GM04503 (cell line): ENCODE results near the gene DRD4.

Source experiments
- DNase-seq: peaks from one replicate; pipeline ENCODE4 v3.0.0-alpha.2; 2012; ENCODE audit warnings: low read depth

Gene DRD4

DNA sequence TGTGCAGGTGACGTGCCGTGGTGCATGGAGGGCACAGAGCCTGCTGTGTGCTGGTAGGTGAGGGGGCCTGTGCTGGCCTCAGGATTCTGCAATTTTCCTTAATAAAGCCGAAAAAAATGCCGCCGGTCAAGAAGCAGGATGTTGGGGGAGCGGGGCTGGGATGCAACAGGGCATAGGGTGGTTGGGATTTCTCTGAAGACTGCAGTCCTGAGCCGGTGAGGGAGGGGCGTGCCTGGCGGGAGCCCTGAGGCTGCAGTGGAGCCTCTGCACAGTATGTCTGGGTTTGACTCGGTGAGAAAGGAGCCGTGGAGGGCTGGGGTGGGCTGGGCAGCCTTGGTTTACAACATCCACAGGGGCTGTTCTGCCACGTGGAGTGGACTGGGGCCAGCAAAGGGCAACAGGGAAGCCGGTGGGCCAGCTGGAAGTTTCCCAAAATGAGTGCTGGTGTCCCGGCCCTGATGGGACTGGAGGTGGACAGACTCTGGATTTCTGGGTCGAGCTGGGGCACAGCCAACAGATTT, 13.7 kb upstream of the DRD4 start:
- no peak for DNase-seq

GRCh38 chr11:623999-624704, 12.9 kb upstream of the DRD4 start:
- no peak for DNase-seq

- no peak for DNase-seq
These were observed 12.1 kb upstream of the DRD4 start, which contains the start of gene CDHR5 for GRCh38 chr11:624705-625635. CDHR5 (minus strand) TSS chr11:624955; CDS start chr11:624902, 53 bp downstream.

DNA sequence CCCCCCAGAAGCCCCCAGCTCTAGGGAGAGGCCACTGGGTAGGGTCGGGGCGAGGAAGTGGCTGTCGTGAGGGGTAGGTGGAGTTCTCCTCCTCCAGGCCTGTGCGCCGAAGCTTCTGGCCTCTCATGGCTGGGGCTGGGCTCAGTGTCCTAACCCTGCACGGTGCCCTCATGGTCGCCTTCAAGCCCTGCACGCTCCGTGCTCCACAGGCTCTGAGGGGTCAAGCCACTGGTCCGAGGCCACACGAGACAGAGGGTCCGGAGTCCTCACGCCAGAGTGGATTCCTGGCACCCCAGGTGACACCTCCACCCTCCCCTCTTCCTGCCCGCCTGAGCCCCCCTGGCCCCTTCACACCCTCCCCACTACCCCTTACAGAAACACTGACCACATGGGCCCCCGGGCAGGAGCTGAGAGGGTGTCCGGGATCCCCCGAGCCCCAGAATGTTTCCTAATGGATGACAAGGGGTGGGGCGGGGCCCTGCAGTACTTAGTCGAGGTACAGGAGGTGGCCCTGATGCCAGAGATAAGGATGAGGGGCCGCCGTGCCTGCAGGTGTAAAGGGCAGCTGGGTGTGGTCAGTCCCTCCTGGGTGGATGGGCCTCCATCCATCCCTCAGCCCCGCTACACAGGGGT, 11.3 kb upstream of the DRD4 start:
- DNase-seq, result no peak

GRCh38 chr11:626475-627307, 10.4 kb upstream of the DRD4 start, which contains the start of gene SCT:
SCT (minus strand) TSS chr11:627181; CDS start chr11:627143, 38 bp downstream.
- DNase-seq, result no peak

DNA sequence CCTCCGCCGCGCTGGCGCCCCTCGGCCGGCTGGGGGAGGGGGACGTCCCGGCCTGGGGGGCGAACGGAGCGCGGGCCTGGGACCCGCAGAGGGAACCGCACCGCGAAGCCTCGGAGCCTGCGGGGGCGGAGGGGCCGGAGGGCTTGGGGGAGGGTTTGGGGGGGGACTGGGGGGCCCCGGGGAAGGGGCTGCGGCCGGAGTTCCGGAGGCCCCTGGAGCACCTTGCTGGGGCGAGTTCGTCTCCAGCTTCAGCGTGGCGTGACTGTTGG, 9.8 kb upstream of the DRD4 start:
- no peak for DNase-seq

DNA sequence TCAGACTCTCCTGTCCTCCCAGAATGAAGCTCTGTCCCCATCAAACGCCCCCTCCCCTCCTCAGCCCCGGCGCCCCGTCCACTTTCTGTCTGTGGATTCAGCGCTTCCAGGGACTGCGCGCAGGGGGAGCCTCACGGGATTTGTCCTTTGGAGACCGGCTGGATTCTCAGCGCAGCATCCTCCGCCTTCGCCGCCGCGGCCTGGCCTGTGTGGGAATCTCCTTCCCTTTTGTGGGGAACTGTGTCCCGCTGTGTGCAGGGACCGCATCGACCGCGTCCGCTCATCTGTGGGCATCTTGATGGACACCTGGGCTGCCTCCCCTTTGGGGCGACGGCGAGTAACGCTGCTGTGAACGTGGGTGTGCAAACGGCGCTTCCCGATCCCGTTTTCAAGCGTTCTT, 9.0 kb upstream of the DRD4 start:
- no peak for DNase-seq

- no peak for DNase-seq
These were observed 7.9 kb upstream of the DRD4 start for GRCh38 chr11:629237-629583.

GRCh38 chr11:630871-631270, 6.2 kb upstream of the DRD4 start:
- no peak for DNase-seq

GRCh38 chr11:635945-636510, 1.0 kb upstream of the DRD4 start:
- DNase-seq, result no peak

GRCh38 chr11:637333-637592, 194 bp downstream of the DRD4 start:
- DNase-seq, result no peak

- DNase-seq, result no peak
These were observed 788 bp downstream of the DRD4 start for GRCh38 chr11:637593-638521.

DNA sequence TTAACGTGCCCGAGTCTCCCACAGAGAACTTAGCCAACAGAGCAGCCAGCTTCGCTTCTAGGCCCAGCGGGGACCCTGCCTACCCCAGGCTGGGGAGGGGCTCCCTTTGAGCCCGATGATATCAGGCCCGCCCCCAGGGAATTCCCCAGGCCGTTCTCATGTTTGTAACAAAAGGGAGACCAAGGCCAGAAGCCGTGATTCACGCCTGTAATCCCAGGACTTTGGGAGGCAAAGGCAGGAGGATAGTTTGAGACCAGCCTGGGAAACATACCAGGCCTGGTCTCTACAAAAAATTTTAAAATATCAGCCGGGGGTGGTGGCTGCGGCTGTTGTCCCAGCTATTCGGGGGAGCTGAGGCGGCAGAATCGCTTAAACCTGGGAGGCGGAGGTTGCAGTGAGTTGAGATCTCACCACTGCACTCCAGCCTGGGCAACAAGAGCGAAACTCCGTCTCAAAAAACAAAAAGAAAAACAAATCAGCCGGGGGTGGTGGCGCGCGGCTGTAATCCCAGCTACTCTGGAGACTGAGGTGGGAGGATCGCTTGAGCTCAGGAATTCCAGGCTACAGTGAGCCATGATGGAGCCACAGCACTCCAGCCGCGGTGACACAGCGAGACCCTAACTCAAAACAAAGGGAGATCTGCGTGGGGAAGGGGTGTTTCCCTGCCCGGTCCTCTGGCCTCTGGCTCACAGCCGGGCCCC, 1.7 kb downstream of the DRD4 start:
- DNase-seq, result no peak

DNA sequence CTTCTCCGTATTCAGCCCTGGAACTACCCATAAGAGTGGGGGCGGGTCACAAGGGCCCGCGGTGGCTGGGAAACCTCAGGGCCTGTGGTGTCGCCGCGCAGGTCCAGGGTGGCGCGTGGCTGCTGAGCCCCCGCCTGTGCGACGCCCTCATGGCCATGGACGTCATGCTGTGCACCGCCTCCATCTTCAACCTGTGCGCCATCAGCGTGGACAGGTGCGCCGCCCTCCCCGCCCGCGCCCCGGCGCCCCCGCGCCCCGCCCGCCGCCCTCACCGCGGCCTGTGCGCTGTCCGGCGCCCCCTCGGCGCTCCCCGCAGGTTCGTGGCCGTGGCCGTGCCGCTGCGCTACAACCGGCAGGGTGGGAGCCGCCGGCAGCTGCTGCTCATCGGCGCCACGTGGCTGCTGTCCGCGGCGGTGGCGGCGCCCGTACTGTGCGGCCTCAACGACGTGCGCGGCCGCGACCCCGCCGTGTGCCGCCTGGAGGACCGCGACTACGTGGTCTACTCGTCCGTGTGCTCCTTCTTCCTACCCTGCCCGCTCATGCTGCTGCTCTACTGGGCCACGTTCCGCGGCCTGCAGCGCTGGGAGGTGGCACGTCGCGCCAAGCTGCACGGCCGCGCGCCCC, 2.4 kb downstream of the DRD4 start:
- no peak for DNase-seq

DNA sequence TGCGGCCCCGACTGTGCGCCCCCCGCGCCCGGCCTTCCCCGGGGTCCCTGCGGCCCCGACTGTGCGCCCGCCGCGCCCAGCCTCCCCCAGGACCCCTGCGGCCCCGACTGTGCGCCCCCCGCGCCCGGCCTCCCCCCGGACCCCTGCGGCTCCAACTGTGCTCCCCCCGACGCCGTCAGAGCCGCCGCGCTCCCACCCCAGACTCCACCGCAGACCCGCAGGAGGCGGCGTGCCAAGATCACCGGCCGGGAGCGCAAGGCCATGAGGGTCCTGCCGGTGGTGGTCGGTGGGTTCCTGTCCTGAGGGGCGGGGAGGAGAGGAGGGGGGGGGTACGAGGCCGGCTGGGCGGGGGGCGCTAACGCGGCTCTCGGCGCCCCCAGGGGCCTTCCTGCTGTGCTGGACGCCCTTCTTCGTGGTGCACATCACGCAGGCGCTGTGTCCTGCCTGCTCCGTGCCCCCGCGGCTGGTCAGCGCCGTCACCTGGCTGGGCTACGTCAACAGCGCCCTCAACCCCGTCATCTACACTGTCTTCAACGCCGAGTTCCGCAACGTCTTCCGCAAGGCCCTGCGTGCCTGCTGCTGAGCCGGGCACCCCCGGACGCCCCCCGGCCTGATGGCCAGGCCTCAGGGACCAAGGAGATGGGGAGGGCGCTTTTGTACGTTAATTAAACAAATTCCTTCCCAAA, 3.1 kb downstream of the DRD4 start:
- DNase-seq, result no peak

GRCh38 chr11:641806-642370, 4.8 kb downstream of the DRD4 start:
- DNase-seq, result no peak

- no peak for DNase-seq
These were observed 6.3 kb downstream of the DRD4 start for GRCh38 chr11:643366-643765.

- no peak for DNase-seq
These were observed 7.0 kb downstream of the DRD4 start for GRCh38 chr11:643849-644738.
